ENCODE data around the gene RBM19.

RBM19 gene

GRCh38 chr12:113987261-113988063 is 21.3 kb upstream of the RBM19 start:
- no peak for DNase-seq

DNA sequence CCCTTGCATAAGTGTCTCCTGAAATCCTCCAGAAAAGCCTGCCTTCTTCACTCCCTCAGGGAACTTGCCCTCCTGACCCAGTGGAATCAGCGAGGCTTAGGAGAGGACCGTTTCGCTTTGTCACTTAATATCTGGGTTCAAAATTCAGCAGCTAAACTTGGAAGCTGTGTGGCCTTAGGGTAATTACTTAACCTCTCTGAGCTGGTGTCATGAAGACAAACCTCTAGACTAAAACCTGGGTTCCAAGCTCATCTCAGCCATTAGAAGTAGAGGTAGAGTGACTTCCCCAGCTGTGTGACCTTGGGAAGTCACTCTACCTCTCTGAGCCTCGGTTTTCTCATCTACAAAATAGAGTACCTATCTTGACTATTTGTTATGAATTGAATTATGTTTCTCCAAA is 18.3 kb upstream of the RBM19 start:
- no peak for DNase-seq

GRCh38 chr12:113983777-113984448 is 17.8 kb upstream of the RBM19 start:
- DNase-seq = no peak

DNA sequence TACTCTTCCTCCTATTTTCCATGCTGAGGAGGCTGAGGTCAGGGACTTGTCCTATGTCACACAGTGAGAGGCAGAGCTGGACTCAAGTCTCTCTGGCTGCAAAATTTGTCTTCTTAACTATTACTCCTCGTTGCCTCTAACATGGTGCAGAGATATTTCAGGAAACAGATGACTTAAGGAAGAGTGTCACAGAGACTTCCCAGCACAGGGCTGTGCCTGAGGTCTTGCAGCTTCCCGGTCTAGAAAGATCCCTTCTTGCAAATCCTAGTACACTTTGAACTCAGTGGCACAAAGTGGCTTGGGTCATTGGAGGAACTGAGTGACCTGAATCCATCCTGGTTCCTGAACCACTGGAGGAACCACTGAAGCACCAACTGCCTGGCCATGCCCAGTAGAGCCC is 17.1 kb upstream of the RBM19 start:
- DNase-seq = no peak

GRCh38 chr12:113981876-113982275 is 15.8 kb upstream of the RBM19 start:
- DNase-seq = no peak

- DNase-seq = peak in 1 of 2 donors; percentile 15
Observed at GRCh38 chr12:113980537-113981337, 14.6 kb upstream of the RBM19 start.

GRCh38 chr12:113980054-113980453 is 13.9 kb upstream of the RBM19 start:
- DNase-seq = no peak

DNA sequence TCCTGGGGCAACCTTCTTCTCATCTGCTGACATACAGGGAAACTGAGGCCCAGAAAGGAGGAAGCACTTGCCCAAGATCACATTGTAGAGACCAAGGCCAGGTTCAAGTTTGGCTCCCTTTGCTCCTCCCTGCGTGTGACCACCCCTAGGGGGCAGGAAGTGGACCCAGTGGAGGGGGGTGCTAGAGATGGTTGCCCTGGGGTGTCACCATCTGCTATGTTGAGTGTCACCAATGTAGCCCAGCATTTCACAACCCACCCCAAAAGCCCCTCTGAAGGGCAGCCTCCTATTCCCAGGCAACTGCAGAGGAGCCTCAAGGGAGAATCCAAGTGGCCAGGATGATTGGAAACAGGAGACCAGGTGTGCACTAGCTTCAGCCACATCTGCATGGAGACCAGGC is 12.0 kb upstream of the RBM19 start:
- no peak for DNase-seq

GRCh38 chr12:113974006-113974405 is 7.9 kb upstream of the RBM19 start:
- no peak for DNase-seq

DNA sequence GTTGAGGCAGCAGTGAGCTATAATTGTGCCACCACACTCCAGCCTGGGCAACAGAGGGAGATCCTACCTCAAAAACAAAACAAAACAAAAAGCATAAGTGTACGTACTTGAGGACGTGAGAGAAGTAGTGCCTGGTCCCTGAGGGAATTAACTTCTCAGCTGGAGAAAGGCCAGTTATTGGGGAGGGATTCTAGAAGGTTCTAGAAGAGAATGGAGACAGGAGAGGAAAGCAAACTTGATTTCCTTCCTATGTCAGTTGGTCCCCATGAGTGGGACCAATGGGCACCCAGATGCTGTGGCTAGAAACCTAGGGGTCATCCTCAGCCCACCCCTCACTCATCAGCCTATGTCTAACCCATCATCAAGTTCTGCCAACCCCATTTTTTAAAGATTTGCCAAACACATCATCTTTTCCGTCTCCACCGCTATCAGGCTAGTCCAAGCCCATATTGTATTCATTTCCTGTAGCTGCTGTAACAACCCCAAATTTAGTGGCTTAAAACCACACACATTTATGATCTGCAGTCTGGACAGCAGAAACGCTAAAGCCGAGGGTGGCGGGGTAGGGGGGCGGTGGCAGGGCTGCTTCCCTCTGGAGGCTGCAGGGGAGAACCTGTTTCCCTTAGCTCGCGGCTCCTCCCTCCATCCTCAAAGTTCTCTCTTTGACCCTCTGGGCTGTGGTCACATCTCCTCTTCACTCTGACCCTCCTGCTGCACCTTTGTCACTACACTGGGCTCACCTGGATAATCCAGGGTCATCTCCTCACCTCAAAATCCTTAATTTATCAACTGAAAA is 7.2 kb upstream of the RBM19 start:
- no peak for DNase-seq

DNA sequence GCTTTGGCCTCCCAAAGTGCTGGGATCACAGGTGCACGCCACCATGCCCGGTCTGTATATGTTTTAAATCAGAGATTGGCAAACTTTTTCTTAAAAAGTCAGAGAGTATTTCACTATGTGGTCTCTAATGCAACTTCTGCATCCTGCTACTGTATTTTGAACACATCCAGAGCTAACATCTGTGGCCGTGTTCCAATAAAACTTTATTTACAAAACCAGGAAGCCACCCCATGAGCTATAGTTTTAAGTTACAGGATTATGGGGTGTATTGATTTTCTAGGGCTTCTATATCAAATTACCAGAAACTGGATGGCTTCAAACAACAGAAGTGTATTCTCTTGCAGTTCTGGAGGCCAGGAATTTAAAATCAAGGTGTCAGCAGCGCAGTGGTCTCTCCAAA is 5.3 kb upstream of the RBM19 start:
- no peak for DNase-seq

- no peak for DNase-seq
Observed at GRCh38 chr12:113970211-113970610, 4.1 kb upstream of the RBM19 start.

GRCh38 chr12:113967368-113967767 is 1.2 kb upstream of the RBM19 start:
- DNase-seq = no peak

GRCh38 chr12:113962733-113963132 is 3.4 kb downstream of the RBM19 start:
- DNase-seq = no peak

- peak; percentile 27 to 28 for DNase-seq
Observed at GRCh38 chr12:113961921-113962710, 4.0 kb downstream of the RBM19 start.

- DNase-seq = no peak
Observed at GRCh38 chr12:113960030-113960429, 6.1 kb downstream of the RBM19 start.

- no peak for DNase-seq
Observed at GRCh38 chr12:113959096-113959495, 7.0 kb downstream of the RBM19 start.

- no peak for DNase-seq
Observed at GRCh38 chr12:113958108-113958507, 8.0 kb downstream of the RBM19 start.

DNA sequence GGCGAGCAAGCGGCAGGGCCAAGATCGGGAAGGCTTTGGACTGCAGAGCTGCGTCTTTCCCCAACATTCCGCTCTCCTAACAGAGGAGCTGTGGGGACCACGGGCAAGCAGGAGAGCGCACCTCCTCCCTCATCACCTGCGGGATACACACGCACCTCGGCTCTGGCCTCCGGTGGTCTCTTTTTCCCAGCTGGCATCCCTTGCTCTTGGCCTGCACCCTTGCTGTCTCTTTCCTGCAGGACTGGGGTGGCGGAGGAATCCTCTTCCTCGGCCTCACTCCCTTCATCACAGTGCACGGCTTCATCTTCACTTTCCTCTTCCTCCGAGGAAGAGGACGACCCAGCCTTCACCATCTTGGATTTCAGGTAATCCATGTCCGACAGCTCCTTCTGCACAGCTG is 8.5 kb downstream of the RBM19 start:
- no peak for DNase-seq

GRCh38 chr12:113955109-113955970 is 10.8 kb downstream of the RBM19 start:
- no peak for DNase-seq

DNA sequence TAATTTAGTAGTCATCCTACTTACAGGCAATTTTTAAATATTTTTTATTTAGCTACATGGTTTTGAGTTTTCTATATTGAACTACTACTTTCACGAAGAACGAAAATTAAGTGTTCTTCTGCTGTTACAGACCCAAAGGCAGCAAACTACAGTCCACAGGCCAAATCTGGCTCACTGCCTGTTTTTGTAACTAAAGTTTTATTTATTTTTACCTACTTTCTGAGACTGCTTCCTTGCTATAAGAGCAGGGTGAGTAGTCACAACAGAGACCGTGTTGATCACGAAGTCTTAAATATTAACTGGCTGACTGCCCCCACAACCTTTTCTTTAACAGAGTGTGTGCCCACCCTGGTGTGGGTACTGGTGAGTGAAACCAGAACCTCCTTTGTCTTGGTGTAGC is 11.6 kb downstream of the RBM19 start:
- no peak for DNase-seq

Data from activated CD4-positive, alpha-beta T cell treated with anti-CD3 and anti-CD28 coated beads for 4 hours (primary cell).